Endometrial microvascular endothelial cells (primary cell): ENCODE results near the gene YPEL3. TPM values are rescaled to one million over a fixed set of nuclear protein-coding genes. Genes with fewer than 3 reads are reported as not detected.

Source experiments
- in situ Hi-C: cut with HindIII; loops from 2 replicates; pipeline ENCODE4 v1.10.0; 2017; ENCODE audit warnings: low sequenced_read_pairs, low pct_unique_long_range_greater_than_20kb; ENCODE audit errors: inconsistent ontology term
- total RNA-seq: library from RNA; depleted of rRNA; stranded (reverse); fragments of >200 nt; gene quantifications from one replicate; pipeline ENCODE4 v1.2.3, GENCODE V29; 2015; ENCODE audit errors: inconsistent ontology term

The YPEL3 gene
- total RNA-seq, 1 donor from 2014 or later: 10.9 TPM

- in situ Hi-C loops: no loop called here
Measured at GRCh38 chr16:30078744-30079143, 17.3 kb downstream of the YPEL3 start.

GRCh38 chr16:30077656-30078055 lies 18.4 kb downstream of the YPEL3 start:
- in situ Hi-C loops: no loop called here

DNA sequence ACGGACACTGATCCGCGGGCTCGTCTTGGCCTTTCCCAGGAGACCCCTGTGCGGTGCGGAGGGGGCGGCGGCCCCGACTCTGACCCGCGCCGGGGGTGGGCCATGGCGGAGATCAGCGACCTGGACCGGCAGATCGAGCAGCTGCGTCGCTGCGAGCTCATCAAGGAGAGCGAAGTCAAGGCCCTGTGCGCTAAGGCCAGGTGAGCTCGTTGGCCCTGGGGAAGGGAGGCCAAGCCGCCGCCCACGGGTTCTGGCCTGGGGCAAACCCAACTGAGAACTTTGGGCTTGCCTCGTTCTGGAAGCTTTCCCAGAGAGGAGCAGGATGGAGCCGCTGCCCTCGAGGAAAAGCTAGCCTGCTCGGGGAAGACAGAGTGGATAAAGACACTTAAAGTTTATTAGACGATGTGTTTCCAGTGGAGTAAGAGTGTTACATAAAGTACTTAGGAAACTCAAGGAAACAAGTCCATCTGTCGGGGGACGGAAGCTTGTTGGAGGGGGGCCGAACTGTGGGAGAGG lies 19.7 kb downstream of the YPEL3 start:
- in situ Hi-C loops: no loop called here

- in situ Hi-C loops: no loop called here
Measured at GRCh38 chr16:30075503-30076275, 20.3 kb downstream of the YPEL3 start, which contains the start of gene PPP4C. PPP4C (plus strand) TSS chr16:30075994; CDS start chr16:30076378, 384 bp downstream.

GRCh38 chr16:30070490-30070889 lies 25.5 kb downstream of the YPEL3 start:
- in situ Hi-C loops: no loop called here

GRCh38 chr16:30069611-30070462 lies 26.2 kb downstream of the YPEL3 start:
- in situ Hi-C loops: no loop called here

DNA sequence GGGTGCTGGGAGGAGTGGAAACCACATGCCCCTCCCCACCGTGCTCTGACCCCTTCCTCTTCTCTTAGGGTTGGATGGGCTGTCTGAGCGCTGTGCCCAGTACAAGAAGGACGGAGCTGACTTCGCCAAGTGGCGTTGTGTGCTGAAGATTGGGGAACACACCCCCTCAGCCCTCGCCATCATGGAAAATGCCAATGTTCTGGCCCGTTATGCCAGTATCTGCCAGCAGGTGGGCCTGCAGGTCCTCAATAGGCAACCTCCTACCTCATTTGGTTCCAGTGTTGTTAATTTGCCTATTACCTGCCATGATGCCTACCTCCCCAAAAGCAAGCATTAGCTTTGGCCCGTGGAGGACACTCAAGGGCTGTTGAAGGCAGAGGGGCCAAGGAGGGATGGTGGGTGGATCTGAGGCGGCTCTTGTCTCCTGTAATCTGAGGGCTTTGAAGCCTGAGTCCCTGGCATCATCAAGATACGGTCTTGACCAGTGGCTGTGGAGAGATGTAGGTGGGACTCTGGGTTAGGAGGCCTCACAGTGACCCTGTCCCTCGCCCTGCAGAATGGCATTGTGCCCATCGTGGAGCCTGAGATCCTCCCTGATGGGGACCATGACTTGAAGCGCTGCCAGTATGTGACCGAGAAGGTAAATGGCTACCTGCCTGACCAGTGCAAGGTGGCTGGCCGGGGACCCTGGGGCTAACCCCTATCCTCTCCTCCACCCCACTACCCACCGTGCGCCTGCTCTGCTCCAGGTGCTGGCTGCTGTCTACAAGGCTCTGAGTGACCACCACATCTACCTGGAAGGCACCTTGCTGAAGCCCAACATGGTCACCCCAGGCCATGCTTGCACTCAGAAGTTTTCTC lies 27.0 kb downstream of the YPEL3 start:
- in situ Hi-C loops: no loop called here

DNA sequence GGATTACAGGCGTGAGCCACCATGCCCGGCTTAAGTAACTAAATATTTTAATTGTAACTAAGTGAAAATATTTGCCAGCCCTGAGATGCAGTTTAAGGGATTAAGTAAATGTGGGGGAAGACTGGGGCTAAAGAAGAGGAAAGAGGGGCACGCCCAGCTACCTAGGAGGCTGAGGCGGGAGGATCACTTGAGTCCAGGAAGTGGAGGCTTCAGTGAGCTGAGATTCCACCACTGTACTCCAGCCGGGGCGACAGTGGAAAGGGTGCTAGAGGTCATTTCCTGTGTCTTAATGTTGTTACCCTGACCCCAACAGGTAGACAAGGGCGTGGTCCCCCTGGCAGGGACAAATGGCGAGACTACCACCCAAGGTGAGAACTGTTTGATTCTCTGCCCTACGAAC lies 27.7 kb downstream of the YPEL3 start:
- in situ Hi-C loops: no loop called here

DNA sequence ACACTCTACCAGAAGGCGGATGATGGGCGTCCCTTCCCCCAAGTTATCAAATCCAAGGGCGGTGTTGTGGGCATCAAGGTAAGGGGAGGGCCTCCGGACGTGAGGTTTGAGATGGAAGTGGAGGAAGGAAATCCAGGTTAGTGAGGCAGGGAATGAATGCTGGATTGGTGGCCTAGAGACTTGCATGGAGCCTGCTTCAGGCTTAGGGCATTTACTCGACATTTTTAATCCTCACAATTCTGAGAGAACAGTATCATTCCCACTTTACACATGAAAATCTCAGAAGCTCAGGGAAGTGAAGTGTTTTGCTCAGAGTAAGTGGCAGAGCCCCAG lies 28.5 kb downstream of the YPEL3 start:
- in situ Hi-C loops: no loop called here

GRCh38 chr16:30066761-30067583 lies 29.0 kb downstream of the YPEL3 start:
- in situ Hi-C loops: no loop called here

- in situ Hi-C loops: no loop called here
Measured at GRCh38 chr16:30065943-30066760, 29.9 kb downstream of the YPEL3 start.

DNA sequence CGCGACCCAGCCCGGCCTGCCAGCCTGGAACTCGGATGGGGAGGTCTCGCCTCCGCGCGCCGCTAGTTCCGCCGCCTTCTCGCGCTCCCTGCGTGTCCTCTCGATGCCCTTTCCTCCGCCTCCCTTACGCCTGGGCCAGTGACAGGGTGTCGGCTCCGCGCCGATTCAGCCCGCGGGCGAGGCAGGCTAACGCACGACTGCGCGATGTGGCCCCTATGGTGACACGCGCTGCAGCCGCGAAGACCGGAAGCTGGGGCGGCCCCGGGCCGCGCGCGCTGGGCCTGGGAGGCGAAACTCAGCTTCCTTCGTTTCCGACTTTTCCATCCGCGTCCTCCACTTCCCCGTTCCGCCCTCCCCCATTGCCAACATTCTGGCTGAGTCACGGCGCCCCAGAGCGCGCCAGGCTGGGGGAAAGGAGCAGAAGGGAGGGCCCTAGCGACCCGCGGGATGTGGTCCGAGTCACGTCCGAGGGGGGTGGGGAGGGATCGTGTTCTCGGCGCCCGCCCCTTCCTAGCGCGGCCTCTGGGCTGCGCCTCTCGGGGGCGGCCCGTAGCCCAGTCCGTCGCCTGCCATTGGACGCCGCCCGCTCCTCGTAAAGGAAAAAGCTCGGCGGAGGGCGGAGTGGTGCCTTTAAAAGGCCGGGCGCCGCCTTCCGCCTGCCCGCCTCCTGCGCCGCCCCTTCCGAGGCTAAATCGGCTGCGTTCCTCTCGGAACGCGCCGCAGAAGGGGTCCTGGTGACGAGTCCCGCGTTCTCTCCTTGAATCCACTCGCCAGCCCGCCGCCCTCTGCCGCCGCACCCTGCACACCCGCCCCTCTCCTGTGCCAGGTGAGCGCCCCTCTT lies 30.7 kb downstream of the YPEL3 start, which contains the start of gene ALDOA:
TSS of gene ALDOA (plus strand) at position 659 of the 841 bp plus-strand sequence. CDS start 1,138 bp downstream, outside the sequence.
- in situ Hi-C loops: no loop called here

DNA sequence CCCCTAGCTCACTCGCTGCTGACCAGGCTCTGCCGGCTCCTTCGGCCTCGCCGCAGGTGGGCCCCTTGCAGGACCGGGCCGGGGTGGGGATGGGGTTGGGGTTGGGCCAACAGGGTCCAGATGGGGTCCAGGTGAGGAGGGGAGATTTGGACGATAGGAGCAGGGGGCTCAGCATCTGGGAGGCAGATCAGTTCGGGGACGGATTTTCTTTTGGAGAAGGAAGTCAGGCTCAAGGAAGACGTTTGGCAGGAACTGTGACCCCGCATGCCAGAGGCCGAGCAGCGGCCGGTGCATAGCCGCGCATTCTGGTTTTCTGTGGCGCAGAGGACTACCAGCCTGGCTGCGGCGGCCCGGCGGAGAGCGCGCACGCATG lies 31.3 kb downstream of the YPEL3 start:
- in situ Hi-C loops: no loop called here

GRCh38 chr16:30063893-30064728 lies 31.9 kb downstream of the YPEL3 start:
- in situ Hi-C loops: no loop called here

DNA sequence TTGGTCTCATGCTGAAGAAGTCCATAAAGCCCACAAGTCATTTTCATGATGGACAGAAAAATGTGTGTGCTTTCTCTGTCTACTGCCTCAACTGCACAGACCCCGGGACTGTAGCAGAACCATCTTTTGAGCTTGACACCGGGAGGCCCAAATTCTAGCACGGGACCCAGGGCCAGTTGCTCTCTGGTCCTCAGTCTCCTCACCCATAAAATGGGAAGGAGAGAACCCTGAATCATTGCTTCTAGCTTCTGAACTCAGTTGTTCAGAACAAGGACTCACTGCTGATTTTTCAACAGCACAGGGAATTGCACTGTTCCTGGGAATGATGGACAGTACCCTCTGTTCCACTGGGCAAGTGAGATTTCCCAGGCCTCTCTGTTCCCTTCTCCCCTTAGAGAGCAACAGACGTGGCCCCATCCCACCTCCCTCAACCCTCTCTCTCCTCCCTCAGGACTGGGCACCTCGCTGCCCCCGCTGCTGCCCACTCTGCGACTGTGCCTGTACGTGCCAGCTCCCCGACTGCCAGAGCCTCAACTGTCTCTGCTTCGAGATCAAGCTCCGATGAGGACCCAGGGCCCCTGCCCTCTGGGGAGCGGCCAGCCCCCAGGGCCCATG lies 32.6 kb downstream of the YPEL3 start:
- in situ Hi-C loops: no loop called here
